Fibroblast of skin of left quadriceps (primary cell): ENCODE data around the gene CDH2.

ENCODE experiments used
- DNase-seq, 2 experiments: peaks; one replicate each; pipeline ENCODE4 v3.0.0-alpha.2; 2013; ENCODE audit warnings: low read depth in 2 of 2

CDH2 gene

GRCh38 chr18:28168725-28169124 lies 8.2 kb downstream of the CDH2 start:
- DNase-seq: no peak

- DNase-seq: no peak
Measured at GRCh38 chr18:28167835-28168349, 9.0 kb downstream of the CDH2 start.

DNA sequence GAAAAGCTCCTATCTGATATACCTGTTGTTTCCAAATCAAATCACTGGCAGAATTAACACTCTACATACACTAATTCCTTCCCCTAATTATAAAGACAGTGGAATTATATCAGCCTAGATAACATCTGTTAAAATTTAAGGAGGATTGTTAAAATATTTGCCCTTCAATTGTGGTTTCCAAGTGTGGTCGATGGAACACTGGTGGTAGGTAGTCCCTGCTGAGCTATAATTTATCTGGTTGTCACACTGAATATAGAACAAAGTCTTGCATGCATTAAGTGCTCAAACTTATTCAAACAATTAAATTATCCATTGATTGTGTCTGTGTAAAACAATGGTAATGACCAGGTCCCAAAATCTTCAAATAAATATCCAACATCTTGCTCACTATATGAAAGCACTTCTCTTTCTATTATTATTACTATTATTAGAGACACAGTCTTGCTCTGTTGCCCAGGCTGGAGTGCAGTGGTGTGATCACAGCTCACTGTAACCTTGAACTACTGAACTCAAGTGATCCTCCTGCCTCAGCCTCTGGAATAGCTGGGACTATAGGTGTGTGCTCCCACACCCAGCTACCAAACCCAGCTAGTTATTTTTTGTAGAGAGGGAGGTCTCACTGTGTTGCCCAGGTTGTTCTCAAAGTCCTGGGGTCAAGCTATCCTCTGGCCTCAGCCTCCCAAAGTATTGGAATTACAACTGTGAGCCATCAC lies 12.0 kb downstream of the CDH2 start:
- no peak for DNase-seq

DNA sequence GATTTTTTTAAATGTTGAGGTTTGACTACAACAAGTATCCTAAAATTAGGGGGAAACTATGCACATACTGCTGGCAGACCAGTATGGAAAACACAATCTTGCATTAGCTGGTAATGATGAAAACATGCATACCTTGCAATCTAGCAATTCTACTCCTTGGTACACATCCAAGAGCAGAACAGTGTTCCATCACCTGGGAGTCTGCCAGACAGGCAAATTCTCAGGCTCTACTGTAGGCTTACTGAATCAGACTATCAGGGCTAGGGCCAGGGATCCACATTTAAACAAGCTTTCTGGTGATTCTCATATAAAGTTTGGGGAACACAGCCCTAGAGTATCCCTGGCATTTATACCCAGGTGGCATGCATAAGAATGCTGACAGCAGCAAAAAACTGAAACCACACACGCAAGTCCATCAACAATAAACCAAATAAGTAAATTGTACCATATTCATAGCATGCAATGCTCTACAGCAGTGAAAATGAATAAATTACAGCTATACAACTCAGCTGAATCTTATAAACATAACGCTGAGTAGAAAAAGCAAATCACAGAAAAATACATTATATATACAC lies 13.6 kb downstream of the CDH2 start:
- DNase-seq: peak; percentile 83

DNA sequence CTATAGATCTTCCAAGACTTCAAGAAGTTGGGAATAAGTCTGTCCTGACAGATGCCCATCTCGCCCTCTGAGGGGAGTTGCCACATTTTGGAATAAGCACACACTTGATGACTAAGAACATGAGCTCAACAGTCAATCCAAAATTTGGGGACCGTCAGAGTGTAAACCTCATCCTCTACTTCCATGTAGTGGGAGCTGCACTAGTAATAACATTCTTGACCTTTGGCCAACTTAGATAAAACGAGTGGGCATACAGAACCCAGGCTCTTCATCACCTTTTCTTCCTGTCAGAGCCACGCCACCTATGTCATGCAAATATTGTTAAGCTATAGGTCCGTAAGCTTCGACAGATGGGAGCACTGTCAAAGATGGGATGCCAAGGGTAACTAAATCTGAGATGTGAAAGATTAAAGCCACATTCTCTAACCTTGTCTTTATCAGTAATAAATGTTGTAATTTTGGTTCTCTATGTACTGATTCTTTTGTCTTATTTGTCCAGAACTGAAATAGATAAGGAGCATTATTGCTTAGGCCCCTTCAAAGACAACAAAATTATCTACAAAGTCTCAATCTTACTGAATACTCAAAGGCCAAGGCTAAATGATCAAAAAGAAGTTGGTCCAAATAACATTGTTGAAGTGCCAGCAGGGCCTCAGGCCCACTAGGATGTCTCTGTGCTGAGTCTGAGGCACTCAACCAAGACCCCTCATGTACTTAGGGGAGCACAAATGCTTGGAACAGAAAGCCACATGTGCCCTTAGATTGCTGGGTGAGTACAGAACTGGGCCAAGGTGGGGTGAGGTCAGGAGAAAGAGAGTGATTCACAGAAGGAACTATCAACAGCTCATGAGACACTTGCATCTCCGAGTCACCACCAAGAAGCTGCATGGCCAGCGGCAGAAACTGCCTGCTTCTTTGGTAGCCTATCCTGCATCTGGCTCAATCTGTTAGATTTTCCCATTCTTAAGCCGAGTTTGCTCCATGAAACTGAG lies 15.0 kb downstream of the CDH2 start:
- DNase-seq: no peak

DNA sequence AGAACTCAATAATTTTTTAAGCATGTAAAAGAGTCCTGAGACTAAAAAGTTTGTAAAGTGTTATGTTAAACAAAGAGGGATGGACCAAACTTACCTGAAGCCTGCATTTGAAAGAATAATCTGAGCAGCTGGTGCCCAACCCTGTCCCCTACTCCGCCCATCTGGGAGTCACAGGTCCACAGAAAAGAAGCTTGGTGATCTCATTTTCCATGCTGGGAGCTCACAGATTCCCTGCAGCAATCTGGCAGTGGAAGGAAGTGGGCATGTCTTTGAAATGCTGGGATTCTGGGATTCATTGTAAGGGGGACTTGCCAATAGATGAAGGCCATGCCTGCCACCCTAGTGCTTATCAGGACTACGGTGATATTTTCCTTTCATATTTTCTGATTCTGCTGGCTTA lies 17.9 kb downstream of the CDH2 start:
- no peak for DNase-seq

DNA sequence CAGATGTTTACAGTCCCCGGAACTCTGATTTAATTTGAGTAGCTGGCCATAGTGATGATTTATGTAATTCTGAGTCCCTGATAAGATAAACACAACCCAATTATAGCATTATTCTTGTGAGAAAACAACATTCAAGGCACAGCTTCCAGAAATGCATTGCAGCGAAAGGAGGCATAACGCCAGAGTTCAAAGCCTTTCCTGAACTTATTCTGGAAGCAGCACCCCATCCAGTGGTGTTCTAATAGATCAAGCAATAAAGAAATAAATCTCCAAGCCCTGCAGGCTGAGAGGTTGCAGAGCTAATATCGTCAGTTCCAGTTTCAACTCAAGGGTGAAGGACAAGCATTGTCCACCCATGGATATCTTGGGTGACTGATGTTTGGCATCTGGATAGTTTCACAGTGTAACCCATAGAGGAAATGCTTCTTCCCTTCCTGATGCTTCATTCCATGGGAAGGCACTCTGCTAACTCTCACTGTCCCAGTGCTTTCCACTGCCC lies 18.8 kb downstream of the CDH2 start:
- DNase-seq: no peak

DNA sequence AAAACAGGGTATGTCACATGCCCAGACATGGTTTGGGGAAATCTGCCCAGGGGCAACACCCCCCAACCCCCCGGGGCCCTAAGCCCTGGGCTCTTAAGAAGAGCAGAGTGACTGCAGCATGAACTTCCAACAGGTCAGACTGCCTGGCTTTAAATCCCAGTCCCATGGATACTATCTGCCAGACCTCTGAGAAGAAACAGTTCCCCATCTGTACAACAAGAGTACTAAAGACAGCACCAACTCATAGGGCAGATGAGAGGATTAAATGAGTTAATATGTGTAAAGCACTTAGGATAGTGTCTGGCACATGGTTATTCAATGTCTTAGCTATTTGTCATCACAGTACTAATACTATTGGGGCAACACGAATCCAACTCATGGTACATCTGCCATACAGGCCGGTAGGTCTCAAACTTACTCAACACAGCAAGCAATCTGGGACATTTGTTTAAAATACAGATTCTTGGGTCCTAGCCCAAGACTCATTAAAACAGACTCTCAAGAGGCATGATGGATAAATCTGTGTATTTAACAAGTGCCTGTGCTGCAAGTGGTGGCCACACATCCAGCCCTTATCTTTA lies 23.4 kb downstream of the CDH2 start:
- no peak for DNase-seq

GRCh38 chr18:28152754-28153153 lies 24.2 kb downstream of the CDH2 start:
- DNase-seq: no peak

- DNase-seq: no peak
Measured at GRCh38 chr18:28152354-28152753, 24.6 kb downstream of the CDH2 start.

- no peak for DNase-seq
Measured at GRCh38 chr18:28151434-28151833, 25.5 kb downstream of the CDH2 start.

- DNase-seq: no peak
Measured at GRCh38 chr18:28150925-28151324, 26.0 kb downstream of the CDH2 start.

GRCh38 chr18:28149810-28150420 lies 27.0 kb downstream of the CDH2 start:
- DNase-seq: no peak

- peak; percentile 46 to 47 for DNase-seq
Measured at GRCh38 chr18:28147674-28148171, 29.2 kb downstream of the CDH2 start.

DNA sequence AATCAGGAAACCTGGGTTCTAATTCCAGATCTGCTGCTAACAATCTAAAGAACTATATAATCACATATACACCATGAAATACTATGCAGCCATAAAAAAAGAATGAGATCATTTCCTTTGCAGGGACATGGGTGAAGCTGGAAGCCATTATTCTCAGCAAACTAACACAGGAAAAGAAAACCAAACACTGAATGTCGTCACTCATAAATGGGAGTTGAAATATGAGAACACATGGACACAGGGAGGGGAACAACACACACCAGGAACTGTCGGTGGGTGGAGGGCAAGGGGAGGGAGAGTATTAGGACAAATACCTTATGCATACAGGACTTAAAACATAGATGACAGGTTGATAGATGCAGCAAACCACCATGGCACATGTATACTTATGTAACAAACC lies 33.2 kb downstream of the CDH2 start:
- no peak for DNase-seq

DNA sequence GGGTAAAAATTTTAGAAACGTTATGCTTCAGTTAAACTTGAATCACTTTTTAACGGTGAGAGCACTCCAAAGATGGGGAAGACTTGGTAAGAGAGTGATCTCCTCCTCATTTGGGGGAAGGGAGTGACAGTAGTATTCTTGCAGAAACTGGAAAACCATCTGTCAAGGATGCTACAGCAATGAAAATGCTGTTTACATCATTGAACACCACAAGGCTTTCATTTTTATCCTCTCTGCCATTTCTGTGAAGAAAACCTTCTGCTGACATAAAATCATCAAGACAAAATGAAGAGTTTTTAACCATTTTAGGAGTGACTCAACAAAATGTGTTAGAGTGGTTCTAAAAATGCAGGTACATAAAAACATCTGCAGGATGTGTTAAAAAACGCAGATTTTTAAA lies 38.1 kb downstream of the CDH2 start:
- no peak for DNase-seq

GRCh38 chr18:28136071-28136470 lies 40.9 kb downstream of the CDH2 start:
- DNase-seq: no peak

DNA sequence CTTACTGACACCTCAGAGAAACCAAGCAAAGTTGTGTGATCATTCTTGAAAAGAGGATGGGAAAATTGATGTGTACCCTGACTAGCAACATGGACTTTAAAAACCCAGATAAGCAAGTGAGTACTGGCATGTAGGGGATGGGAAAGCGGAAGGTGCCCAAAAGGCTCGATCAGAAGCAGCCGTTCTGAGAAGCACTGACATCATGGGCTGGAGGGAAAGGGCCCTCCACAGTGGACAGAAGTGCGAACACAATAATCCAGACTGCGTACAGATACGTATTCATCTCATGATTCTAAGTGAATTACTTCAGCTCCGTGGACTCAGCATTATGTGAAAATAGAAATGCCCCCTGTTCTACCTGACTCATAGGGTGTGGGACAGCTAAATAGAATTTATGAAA lies 42.2 kb downstream of the CDH2 start:
- no peak for DNase-seq

DNA sequence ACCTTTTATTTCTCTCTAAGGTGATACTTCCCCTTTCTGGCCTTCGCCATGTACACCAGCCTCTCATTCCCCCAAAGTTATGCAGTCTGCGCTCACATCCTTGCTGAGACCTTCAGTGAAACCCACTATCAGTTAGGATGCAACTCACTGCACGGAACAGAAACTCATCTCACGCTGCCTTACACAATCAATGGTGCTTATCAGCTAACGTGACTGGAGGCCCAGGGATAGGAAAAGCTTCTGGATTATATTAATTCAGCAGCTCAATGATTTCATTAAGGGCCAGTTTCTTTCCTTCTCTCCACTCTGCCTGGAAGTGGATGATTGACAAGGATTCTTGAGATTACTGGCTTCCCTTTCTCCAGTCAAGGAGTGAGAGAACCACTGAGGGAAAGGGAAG lies 44.8 kb downstream of the CDH2 start:
- no peak for DNase-seq

DNA sequence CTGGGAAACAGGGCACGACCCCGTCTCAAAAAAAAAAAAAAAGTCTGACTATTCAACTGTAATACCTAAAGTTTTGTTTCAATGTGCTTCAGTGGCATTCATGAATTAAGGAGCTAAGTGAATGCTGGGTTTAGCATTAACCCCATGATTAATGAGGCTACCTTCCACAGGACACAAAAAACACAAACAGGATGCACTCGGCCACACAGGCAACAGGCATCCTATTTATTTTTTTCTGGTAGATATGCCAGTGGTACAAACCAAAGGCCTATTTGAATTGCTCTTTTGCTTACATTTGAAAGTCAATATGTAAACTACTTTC lies 48.3 kb downstream of the CDH2 start:
- DNase-seq: no peak
